ENCODE measurements around the gene MPV17L2.

- TF ChIP-seq CTCF (IDR thresholded peaks at IDR 0.05) (no peak), POLR2A (IDR thresholded peaks at IDR 0.05) (no peak)
Measured at GRCh38 chr19:18143902-18144301, 49.1 kb upstream of the MPV17L2 start.
